ENCODE data around the gene ART4. TPM values are rescaled to one million over a fixed set of nuclear protein-coding genes. Genes with fewer than 3 reads are reported as not detected.
A peak's percentile ranks its signal among the peaks of the same experiment; 100 is the strongest.

ART4 gene
- total and polyA plus RNA-seq, 12 donors, result 0.72 to 3.9 (median 2.7) TPM

DNA sequence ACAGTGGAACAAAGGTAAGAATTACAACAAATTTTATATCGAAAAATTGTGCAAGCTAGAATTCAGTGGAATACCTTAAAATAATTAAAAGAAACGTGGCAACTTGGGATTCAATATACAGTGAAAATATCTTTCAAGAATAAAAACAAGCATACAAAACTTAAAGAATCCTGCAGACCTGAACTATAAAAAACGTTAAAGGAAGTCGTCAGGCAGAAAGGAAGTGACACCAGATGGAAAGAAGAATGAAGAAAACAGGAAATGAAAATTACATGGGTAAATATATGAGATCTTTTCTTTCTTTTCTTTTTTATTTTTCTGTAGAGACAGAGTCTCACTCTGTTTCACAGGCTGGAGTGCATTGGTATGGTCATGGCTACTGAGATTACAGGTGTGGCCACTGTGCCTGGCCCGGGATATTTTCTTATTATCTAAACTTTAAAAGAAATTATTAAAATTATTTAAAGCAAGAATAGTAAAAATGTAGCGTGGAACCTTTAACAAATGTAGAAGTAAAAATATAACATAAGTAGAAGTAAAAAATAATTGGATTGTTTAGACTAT lies 37.6 kb upstream of the ART4 start:
- no peaks in the 10 kb centered on the region for H3K9me3 ChIP-seq
- ATAC-seq (no peak), DNase-seq (no peak)
- H3K4me1 ChIP-seq, result peaks cover 0 to 32% (median 17%) of the 10 kb centered on the region in 9 donors
- peaks cover 0 to 37% (median 0%) of the 10 kb centered on the region in 9 donors for H3K36me3 ChIP-seq
- H3K27me3 ChIP-seq, result no peaks in the 10 kb centered on the region
- no peak overlapping the region for H3K4me3 ChIP-seq
- intact Hi-C loops (cut with DNase I), result no loop called here
- no peak overlapping the region for H3K27ac ChIP-seq
- TF ChIP-seq CTCF (IDR thresholded peaks at IDR 0.05), result no peak
- WGBS, 2 donors, result 78 to 81% methylated on average over 6 of the region's 6 CpGs

DNA sequence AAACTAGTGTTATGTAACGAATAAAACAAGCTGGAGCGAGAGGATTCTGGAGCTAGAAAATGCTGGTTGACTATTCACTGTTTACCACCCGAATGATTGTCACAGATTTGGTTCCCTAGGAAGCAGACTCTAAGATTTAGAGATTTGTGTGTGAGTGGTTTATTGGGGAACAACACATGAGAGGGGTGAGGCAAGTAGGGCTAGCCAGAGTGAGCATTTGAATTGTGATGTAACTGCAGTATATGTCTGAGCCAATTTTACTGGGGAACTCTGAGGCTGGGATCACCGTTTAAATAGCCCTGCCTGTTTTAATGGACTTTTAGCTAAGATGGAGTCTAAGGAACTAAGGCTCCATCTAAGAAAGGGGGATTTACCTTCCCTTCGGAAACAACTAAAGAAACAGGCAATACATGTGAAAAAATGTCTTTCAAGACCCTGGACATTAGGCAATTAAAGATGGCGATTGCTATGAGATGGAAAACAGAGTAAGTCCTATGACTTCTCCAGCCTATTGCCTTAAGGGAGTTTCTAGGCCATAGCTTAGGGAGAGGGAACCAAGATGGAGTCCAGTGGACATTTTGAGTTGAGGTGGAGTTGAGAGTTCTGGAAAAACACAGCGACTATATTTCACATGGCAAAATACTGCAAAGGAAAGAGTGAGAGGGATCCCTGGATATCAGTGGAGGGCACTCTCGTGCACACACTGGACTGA lies 36.1 kb upstream of the ART4 start:
- intact Hi-C loops (cut with DNase I), result no loop called here
- no peak for DNase-seq
- no peak for TF ChIP-seq CTCF (IDR thresholded peaks at IDR 0.05)
- WGBS, 2 donors, result 90 to 91% methylated on average over 8 of the region's 8 CpGs
- ATAC-seq, result peak in 2 of 8 donors; percentile 9 to 58
- H3K36me3 ChIP-seq, result peaks cover 0 to 37% (median 0%) of the 10 kb centered on the region in 9 donors
- H3K27ac ChIP-seq, result no peak overlapping the region
- peaks cover 0 to 26% (median 6%) of the 10 kb centered on the region in 9 donors for H3K4me1 ChIP-seq
- H3K9me3 ChIP-seq, result no peaks in the 10 kb centered on the region
- no peaks in the 10 kb centered on the region for H3K27me3 ChIP-seq
- H3K4me3 ChIP-seq, result no peak overlapping the region

- H3K27me3 ChIP-seq, result no peaks in the 10 kb centered on the region
- no peak overlapping the region for H3K4me3 ChIP-seq
- TF ChIP-seq CTCF (IDR thresholded peaks at IDR 0.05), result no peak
- ATAC-seq (no peak), DNase-seq (no peak)
- intact Hi-C loops (cut with DNase I), result no loop called here
- peaks cover 0 to 22% (median 3%) of the 10 kb centered on the region in 9 donors for H3K4me1 ChIP-seq
- no peaks in the 10 kb centered on the region for H3K9me3 ChIP-seq
- WGBS, 2 donors, result 56 to 83% methylated on average over 1 of the region's 1 CpG
- H3K27ac ChIP-seq, result no peak overlapping the region
- peaks cover 0 to 37% (median 0%) of the 10 kb centered on the region in 9 donors for H3K36me3 ChIP-seq
Measured at GRCh38 chr12:14878488-14878887, 35.2 kb upstream of the ART4 start.

- WGBS, 2 donors, result 95 to 96% methylated on average over 2 of the region's 2 CpGs
Measured at GRCh38 chr12:14876833-14877232, 33.5 kb upstream of the ART4 start.

More at GRCh38 chr12:14876833-14877232, 33.5 kb upstream of the ART4 start:
- Histone ChIP-seq H3K9me3 (no peaks in the 10 kb centered on the region), H3K27ac (no peak overlapping the region), H3K27me3 (no peaks in the 10 kb centered on the region), H3K36me3 (peaks cover 0 to 20% (median 0%) of the 10 kb centered on the region in 9 donors), H3K4me1 (peaks cover 0 to 10% (median 0%) of the 10 kb centered on the region in 9 donors), H3K4me3 (no peak overlapping the region)
- TF ChIP-seq CTCF (IDR thresholded peaks at IDR 0.05), result no peak
- ATAC-seq (no peak), DNase-seq (no peak)
- intact Hi-C loops (cut with DNase I), result no loop called here

All from heart right ventricle (tissue), 16 donors.